Karpas-422 (cell line): ENCODE results near the gene CABCOCO1. TPM values are rescaled to one million over a fixed set of nuclear protein-coding genes. Genes with fewer than 3 reads are reported as not detected.

ENCODE experiments used
- DNase-seq: peaks from one replicate; pipeline ENCODE4 v3.0.0-alpha.2; 2015
- H2AFZ ChIP-seq: fragments of 200-600 bp; sonication (generic); 2 replicates; pipeline ENCODE4 v1.6.1; 2014; ENCODE audit warnings: antibody characterized with exemption, low read length, mixed read lengths
- H3K27ac ChIP-seq: fragments of 200-600 bp; sonication (generic); 2 replicates; pipeline ENCODE4 v1.5.1; 2014; ENCODE audit warnings: mild to moderate bottlenecking, low read length, moderate library complexity
- H3K27me3 ChIP-seq: fragments of 200-600 bp; sonication (generic); 2 replicates; pipeline ENCODE4 v1.6.1; 2014; ENCODE audit warnings: low read length, mixed read lengths
- H3K36me3 ChIP-seq: fragments of 200-600 bp; sonication (generic); 2 replicates; pipeline ENCODE4 v1.6.1; 2014; ENCODE audit warnings: low read length, mixed read lengths; ENCODE audit not compliant: insufficient read depth
- H3K4me1 ChIP-seq: fragments of 200-600 bp; sonication (generic); 2 replicates; pipeline ENCODE4 v1.6.1; 2014; ENCODE audit warnings: mild to moderate bottlenecking, low read length, mixed read lengths
- H3K4me2 ChIP-seq: fragments of 200-600 bp; sonication (generic); 2 replicates; pipeline ENCODE4 v1.6.1; 2014; ENCODE audit warnings: low read length, low read depth, mild to moderate bottlenecking; ENCODE audit not compliant: poor library complexity, severe bottlenecking
- H3K4me3 ChIP-seq: fragments of 200-600 bp; sonication (generic); 2 replicates; pipeline ENCODE4 v1.5.1; 2014; ENCODE audit warnings: mild to moderate bottlenecking, antibody characterized with exemption, low read length, mixed read lengths
- H3K79me2 ChIP-seq: fragments of 200-600 bp; sonication (generic); 2 replicates; pipeline ENCODE4 v1.6.1; 2014; ENCODE audit warnings: mild to moderate bottlenecking, low read length, mixed read lengths
- H3K9ac ChIP-seq: fragments of 200-600 bp; sonication (generic); 2 replicates; pipeline ENCODE4 v1.6.0; 2014; ENCODE audit warnings: low read length
- H3K9me2 ChIP-seq: fragments of 200-600 bp; sonication (generic), shearing (Covaris generic); replicated peaks from 2 replicates; pipeline ENCODE4 v1.6.0; 2014; ENCODE audit warnings: mild to moderate bottlenecking, low read length, moderate library complexity; ENCODE audit not compliant: insufficient read depth
- H3K9me3 ChIP-seq: fragments of 300-700, 200-600 bp; sonication (generic); 2 replicates; pipeline ENCODE4 v1.6.1; 2014; ENCODE audit warnings: low read length, mixed read lengths
- H4K20me1 ChIP-seq: fragments of 200-600 bp; sonication (generic); 2 replicates; pipeline ENCODE4 v1.6.1; 2014; ENCODE audit warnings: mild to moderate bottlenecking, antibody characterized with exemption, low read length, low read depth; ENCODE audit not compliant: insufficient read depth
- total RNA-seq: library from RNA; depleted of rRNA; stranded (reverse); fragments of >200 nt; shearing (Covaris generic); gene quantifications from 2 replicates; pipeline ENCODE4 v1.2.3, GENCODE V29; 2014; ENCODE audit warnings: low replicate concordance

CABCOCO1 gene
- total RNA-seq, 1 experiment from 2014 or later, result not detected

- H3K9ac ChIP-seq, result no peak overlapping the region
Measured at GRCh38 chr10:61792097-61792716, 129.5 kb downstream of the CABCOCO1 start.

GRCh38 chr10:61792921-61793320 lies 130.2 kb downstream of the CABCOCO1 start:
- Histone ChIP-seq H3K9ac (no peak overlapping the region), H4K20me1 (no peaks in the 10 kb centered on the region), H3K27ac (no peak overlapping the region), H3K9me3 (no peaks in the 10 kb centered on the region), H3K4me3 (no peak overlapping the region), H3K4me1 (no peaks in the 10 kb centered on the region), H3K27me3 (0 out of 2 replicates have a peak, but pooled peaks cover 3% of the 10 kb centered on the region), H3K36me3 (no peaks in the 10 kb centered on the region), H3K9me2 (no peaks in the 10 kb centered on the region), H3K4me2 (no peak overlapping the region), H3K79me2 (no peaks in the 10 kb centered on the region), H2AFZ (no peak overlapping the region)
- no peak for DNase-seq

More at GRCh38 chr10:61792097-61792716, 129.5 kb downstream of the CABCOCO1 start:
- H3K27me3 ChIP-seq, result 0 out of 2 replicates have a peak, but pooled peaks cover 3% of the 10 kb centered on the region
- DNase-seq, result no peak
- H3K36me3 ChIP-seq, result no peaks in the 10 kb centered on the region
- H4K20me1 ChIP-seq, result no peaks in the 10 kb centered on the region
- H3K9me3 ChIP-seq, result no peaks in the 10 kb centered on the region
- H3K27ac ChIP-seq, result no peak overlapping the region
- no peaks in the 10 kb centered on the region for H3K4me1 ChIP-seq
- no peak overlapping the region for H3K4me2 ChIP-seq
- no peak overlapping the region for H2AFZ ChIP-seq
- H3K4me3 ChIP-seq, result no peak overlapping the region
- no peaks in the 10 kb centered on the region for H3K9me2 ChIP-seq
- no peaks in the 10 kb centered on the region for H3K79me2 ChIP-seq

- H3K36me3 ChIP-seq, result no peaks in the 10 kb centered on the region
- H3K79me2 ChIP-seq, result no peaks in the 10 kb centered on the region
- H3K4me3 ChIP-seq, result no peak overlapping the region
- DNase-seq, result no peak
- no peaks in the 10 kb centered on the region for H4K20me1 ChIP-seq
- H3K4me1 ChIP-seq, result no peaks in the 10 kb centered on the region
- H3K27me3 ChIP-seq, result no peaks in the 10 kb centered on the region
- no peaks in the 10 kb centered on the region for H3K9me3 ChIP-seq
- H2AFZ ChIP-seq, result no peak overlapping the region
- H3K27ac ChIP-seq, result no peak overlapping the region
- H3K4me2 ChIP-seq, result no peak overlapping the region
- no peak overlapping the region for H3K9ac ChIP-seq
- no peaks in the 10 kb centered on the region for H3K9me2 ChIP-seq
Measured at GRCh38 chr10:61793760-61794703, 131.3 kb downstream of the CABCOCO1 start.

- no peak for DNase-seq
- no peak overlapping the region for H2AFZ ChIP-seq
- no peaks in the 10 kb centered on the region for H3K27me3 ChIP-seq
- H3K36me3 ChIP-seq, result no peaks in the 10 kb centered on the region
- H3K9me2 ChIP-seq, result no peaks in the 10 kb centered on the region
- H3K27ac ChIP-seq, result no peak overlapping the region
- no peak overlapping the region for H3K9ac ChIP-seq
- no peaks in the 10 kb centered on the region for H3K4me1 ChIP-seq
- H4K20me1 ChIP-seq, result no peaks in the 10 kb centered on the region
- H3K79me2 ChIP-seq, result no peaks in the 10 kb centered on the region
- H3K9me3 ChIP-seq, result no peaks in the 10 kb centered on the region
- no peak overlapping the region for H3K4me2 ChIP-seq
- H3K4me3 ChIP-seq, result no peak overlapping the region
Measured at GRCh38 chr10:61795147-61795546, 132.4 kb downstream of the CABCOCO1 start.

GRCh38 chr10:61795551-61795950 lies 132.8 kb downstream of the CABCOCO1 start:
- Histone ChIP-seq H4K20me1 (no peaks in the 10 kb centered on the region), H3K79me2 (no peaks in the 10 kb centered on the region), H3K27me3 (no peaks in the 10 kb centered on the region), H3K27ac (no peak overlapping the region), H2AFZ (no peak overlapping the region), H3K9me2 (no peaks in the 10 kb centered on the region), H3K36me3 (no peaks in the 10 kb centered on the region), H3K9ac (no peak overlapping the region), H3K4me3 (no peak overlapping the region), H3K9me3 (no peaks in the 10 kb centered on the region), H3K4me1 (no peaks in the 10 kb centered on the region), H3K4me2 (no peak overlapping the region)
- no peak for DNase-seq

GRCh38 chr10:61796785-61797184 lies 134.1 kb downstream of the CABCOCO1 start:
- no peak for DNase-seq
- no peak overlapping the region for H3K27ac ChIP-seq

GRCh38 chr10:61797304-61798153 lies 134.8 kb downstream of the CABCOCO1 start:
- H3K4me2 ChIP-seq, result no peak overlapping the region
- no peak overlapping the region for H3K9ac ChIP-seq
- H4K20me1 ChIP-seq, result no peaks in the 10 kb centered on the region
- no peaks in the 10 kb centered on the region for H3K4me1 ChIP-seq
- H3K27ac ChIP-seq, result no peak overlapping the region
- no peaks in the 10 kb centered on the region for H3K9me2 ChIP-seq
- no peak overlapping the region for H2AFZ ChIP-seq
- no peaks in the 10 kb centered on the region for H3K27me3 ChIP-seq
- no peak for DNase-seq
- H3K9me3 ChIP-seq, result no peaks in the 10 kb centered on the region
- no peaks in the 10 kb centered on the region for H3K79me2 ChIP-seq
- no peaks in the 10 kb centered on the region for H3K36me3 ChIP-seq
- no peak overlapping the region for H3K4me3 ChIP-seq

More at GRCh38 chr10:61796785-61797184, 134.1 kb downstream of the CABCOCO1 start:
- Histone ChIP-seq H3K4me3 (no peak overlapping the region), H3K4me2 (no peak overlapping the region), H3K9me3 (no peaks in the 10 kb centered on the region), H4K20me1 (no peaks in the 10 kb centered on the region), H3K27me3 (no peaks in the 10 kb centered on the region), H2AFZ (no peak overlapping the region), H3K9ac (no peak overlapping the region), H3K36me3 (no peaks in the 10 kb centered on the region), H3K79me2 (no peaks in the 10 kb centered on the region), H3K9me2 (no peaks in the 10 kb centered on the region), H3K4me1 (no peaks in the 10 kb centered on the region)

GRCh38 chr10:61798713-61799112 lies 136.0 kb downstream of the CABCOCO1 start:
- no peak overlapping the region for H3K9ac ChIP-seq
- DNase-seq, result no peak
- H3K4me3 ChIP-seq, result no peak overlapping the region
- no peak overlapping the region for H3K27ac ChIP-seq
- H3K27me3 ChIP-seq, result no peaks in the 10 kb centered on the region
- no peak overlapping the region for H3K4me2 ChIP-seq
- no peaks in the 10 kb centered on the region for H3K4me1 ChIP-seq
- H4K20me1 ChIP-seq, result no peaks in the 10 kb centered on the region
- no peaks in the 10 kb centered on the region for H3K79me2 ChIP-seq
- no peak overlapping the region for H2AFZ ChIP-seq
- no peaks in the 10 kb centered on the region for H3K36me3 ChIP-seq
- no peaks in the 10 kb centered on the region for H3K9me3 ChIP-seq
- H3K9me2 ChIP-seq, result no peaks in the 10 kb centered on the region
